ENCODE measurements around the gene STK36.

DNA sequence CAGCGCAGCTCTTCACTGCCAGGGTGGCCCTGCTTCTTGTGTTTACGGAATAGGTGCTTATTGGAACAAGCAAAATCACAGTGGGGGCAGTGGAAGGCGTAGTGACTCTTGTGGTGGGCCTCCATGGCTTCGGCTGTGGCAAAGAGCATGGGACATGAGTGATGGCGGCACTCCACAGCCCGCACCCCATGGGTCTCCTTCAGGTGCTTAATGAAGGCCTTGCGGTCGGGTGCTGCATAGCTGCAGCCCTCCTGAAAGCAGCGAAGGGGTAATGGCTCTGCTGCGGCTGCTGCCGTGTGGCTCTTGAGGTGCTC is 23.1 kb upstream of the STK36 start:
- TF ChIP-seq CHD2 (IDR thresholded peaks at IDR 0.05; ENCODE audit: low read length, partially characterized antibody) (no peak), NPAS2 (CRISPR knock-in tag; IDR thresholded peaks at IDR 0.05; ENCODE audit: borderline replicate concordance) (no peak), POLR2A (IDR thresholded peaks at IDR 0.05; ENCODE audit: low read length) (no peak), REST (IDR thresholded peaks at IDR 0.05) (no peak), MAX (IDR thresholded peaks at IDR 0.05) (no peak), POLR2AphosphoS2 (conservative IDR thresholded peaks at IDR 0.05; ENCODE audit: low read length) (no peak), RAD21 (conservative IDR thresholded peaks at IDR 0.05 in 1 of 2, IDR thresholded peaks at IDR 0.05 in 1 of 2) (no peak; a peak in 1 of 5 replicates)
- TF ChIP-seq, protein P1, sequence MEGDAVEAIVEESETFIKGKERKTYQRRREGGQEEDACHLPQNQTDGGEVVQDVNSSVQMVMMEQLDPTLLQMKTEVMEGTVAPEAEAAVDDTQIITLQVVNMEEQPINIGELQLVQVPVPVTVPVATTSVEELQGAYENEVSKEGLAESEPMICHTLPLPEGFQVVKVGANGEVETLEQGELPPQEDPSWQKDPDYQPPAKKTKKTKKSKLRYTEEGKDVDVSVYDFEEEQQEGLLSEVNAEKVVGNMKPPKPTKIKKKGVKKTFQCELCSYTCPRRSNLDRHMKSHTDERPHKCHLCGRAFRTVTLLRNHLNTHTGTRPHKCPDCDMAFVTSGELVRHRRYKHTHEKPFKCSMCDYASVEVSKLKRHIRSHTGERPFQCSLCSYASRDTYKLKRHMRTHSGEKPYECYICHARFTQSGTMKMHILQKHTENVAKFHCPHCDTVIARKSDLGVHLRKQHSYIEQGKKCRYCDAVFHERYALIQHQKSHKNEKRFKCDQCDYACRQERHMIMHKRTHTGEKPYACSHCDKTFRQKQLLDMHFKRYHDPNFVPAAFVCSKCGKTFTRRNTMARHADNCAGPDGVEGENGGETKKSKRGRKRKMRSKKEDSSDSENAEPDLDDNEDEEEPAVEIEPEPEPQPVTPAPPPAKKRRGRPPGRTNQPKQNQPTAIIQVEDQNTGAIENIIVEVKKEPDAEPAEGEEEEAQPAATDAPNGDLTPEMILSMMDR (IDR thresholded peaks at IDR 0.05), result no peak; the same call in 2 of the 3 replicates
- TF ChIP-seq, protein P2, sequence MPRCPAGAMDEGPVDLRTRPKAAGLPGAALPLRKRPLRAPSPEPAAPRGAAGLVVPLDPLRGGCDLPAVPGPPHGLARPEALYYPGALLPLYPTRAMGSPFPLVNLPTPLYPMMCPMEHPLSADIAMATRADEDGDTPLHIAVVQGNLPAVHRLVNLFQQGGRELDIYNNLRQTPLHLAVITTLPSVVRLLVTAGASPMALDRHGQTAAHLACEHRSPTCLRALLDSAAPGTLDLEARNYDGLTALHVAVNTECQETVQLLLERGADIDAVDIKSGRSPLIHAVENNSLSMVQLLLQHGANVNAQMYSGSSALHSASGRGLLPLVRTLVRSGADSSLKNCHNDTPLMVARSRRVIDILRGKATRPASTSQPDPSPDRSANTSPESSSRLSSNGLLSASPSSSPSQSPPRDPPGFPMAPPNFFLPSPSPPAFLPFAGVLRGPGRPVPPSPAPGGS (IDR thresholded peaks at IDR 0.05), result no peak
